Cardiac muscle cell (in vitro differentiated cells and primary cell): ENCODE data around the gene CHD6. TPM values are rescaled to one million over a fixed set of nuclear protein-coding genes. Genes with fewer than 3 reads are reported as not detected.
A peak's percentile ranks its signal among the peaks of the same experiment; 100 is the strongest.

Experiments
- DNase-seq, 2 donors: peaks; one replicate each; pipeline versions ENCODE4 v3.0.0 to v3.0.0-alpha.2; 2010 to 2017; ENCODE audit warnings: low read depth in 1 of 2, low spot score in 1 of 2
- H3K27ac ChIP-seq: fragments of 200-600 bp; sonication (generic); 2 replicates; pipeline ENCODE4 v1.5.1; 2016
- H3K27me3 ChIP-seq: fragments of 200-600 bp; sonication (generic); 2 replicates; pipeline ENCODE4 v1.6.0; 2016; ENCODE audit warnings: control low read depth
- H3K36me3 ChIP-seq: fragments of 200-600 bp; sonication (generic); 2 replicates; pipeline ENCODE4 v1.5.1; 2016; ENCODE audit warnings: control low read depth
- H3K4me1 ChIP-seq: fragments of 200-600 bp; sonication (generic); 2 replicates; pipeline ENCODE4 v1.8.1; 2017; ENCODE audit warnings: low read depth, mild to moderate bottlenecking, mixed run types
- H3K4me3 ChIP-seq: fragments of 200-600 bp; sonication (generic); 2 replicates; pipeline ENCODE4 v1.5.1; 2016; ENCODE audit warnings: mild to moderate bottlenecking
- H3K9me3 ChIP-seq: fragments of 200-600 bp; sonication (generic); 2 replicates; pipeline ENCODE4 v1.5.1; 2017; ENCODE audit warnings: low read depth, mild to moderate bottlenecking, control low read depth
- CTCF ChIP-seq: IDR thresholded peaks from 2 replicates; pipeline ENCODE4 v1.5.1; 2012; ENCODE audit warnings: low read depth, mild to moderate bottlenecking, low read length
- polyA plus RNA-seq: library from polyadenylated mRNA; unstranded; fragments of >200 nt; fragmentation: Nextera tagmentation; extraction: Ambion mirVana; gene quantifications from 2 replicates; pipeline ENCODE4 v1.2.1, GENCODE V29; 2016
- total RNA-seq: library from RNA; depleted of rRNA; stranded (reverse); fragments of >200 nt; gene quantifications from 2 replicates; pipeline ENCODE4 v1.2.3, GENCODE V29; 2016

The CHD6 gene
- total and polyA plus RNA-seq, 2 experiments from 2014 or later: 56.3 to 61.9 TPM

GRCh38 chr20:41391587-41392001 lies 226.6 kb downstream of the CHD6 start:
- Histone ChIP-seq H3K4me1 (no peaks in the 10 kb centered on the region), H3K27me3 (no peaks in the 10 kb centered on the region), H3K9me3 (no peaks in the 10 kb centered on the region), H3K36me3 (no peaks in the 10 kb centered on the region), H3K27ac (no peak overlapping the region), H3K4me3 (no peak overlapping the region)
- no peak for TF ChIP-seq CTCF
- peak in 1 of 2 donors; percentile 40 for DNase-seq

DNA sequence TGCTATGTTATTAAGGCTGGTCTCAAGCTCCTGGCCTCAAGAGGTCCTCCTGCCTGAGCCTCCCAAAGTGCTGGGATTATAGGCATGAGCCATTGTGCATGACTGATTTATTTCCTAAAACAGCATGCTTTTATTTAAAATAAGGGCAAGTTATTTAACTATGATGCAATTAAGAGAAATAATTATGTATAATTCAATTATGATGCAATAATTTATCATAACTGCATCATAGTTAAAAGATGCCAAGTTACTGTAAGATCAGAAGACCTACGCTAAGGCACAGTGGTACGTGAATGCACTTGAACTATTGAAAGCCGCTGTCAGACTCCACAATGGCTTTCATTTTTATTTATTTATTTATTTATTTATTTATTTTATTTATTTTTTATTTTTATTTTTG lies 227.3 kb downstream of the CHD6 start:
- no peaks in the 10 kb centered on the region for H3K36me3 ChIP-seq
- no peaks in the 10 kb centered on the region for H3K4me1 ChIP-seq
- no peaks in the 10 kb centered on the region for H3K9me3 ChIP-seq
- DNase-seq: no peak
- no peaks in the 10 kb centered on the region for H3K27me3 ChIP-seq
- no peak overlapping the region for H3K27ac ChIP-seq
- H3K4me3 ChIP-seq: no peak overlapping the region
- TF ChIP-seq CTCF: no peak

DNA sequence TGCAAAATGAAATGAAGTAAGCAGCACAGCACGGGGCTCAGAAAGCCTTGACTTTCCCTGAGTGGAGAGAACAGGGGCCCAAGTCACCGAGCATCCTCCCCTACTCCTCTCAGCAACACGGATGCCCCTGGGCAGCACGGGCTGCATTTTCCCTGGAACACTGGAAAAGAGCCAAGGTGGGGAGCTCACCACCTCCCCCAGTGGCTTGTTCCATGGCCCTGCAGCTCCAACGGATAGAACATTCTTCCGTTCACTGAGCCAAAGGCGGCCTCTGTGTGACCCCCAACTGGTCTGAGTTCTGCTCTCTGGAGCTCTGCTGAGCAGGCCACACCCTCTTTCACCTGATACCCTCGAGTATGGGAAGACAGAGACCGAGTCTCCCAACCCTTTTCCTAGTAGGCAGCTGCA lies 230.7 kb downstream of the CHD6 start:
- TF ChIP-seq CTCF: peak; percentile 12
- Histone ChIP-seq H3K36me3 (no peaks in the 10 kb centered on the region), H3K9me3 (no peaks in the 10 kb centered on the region), H3K27ac (no peak overlapping the region), H3K4me1 (no peaks in the 10 kb centered on the region), H3K27me3 (no peaks in the 10 kb centered on the region), H3K4me3 (no peak overlapping the region)
- peak in 1 of 2 donors; percentile 59 for DNase-seq

DNA sequence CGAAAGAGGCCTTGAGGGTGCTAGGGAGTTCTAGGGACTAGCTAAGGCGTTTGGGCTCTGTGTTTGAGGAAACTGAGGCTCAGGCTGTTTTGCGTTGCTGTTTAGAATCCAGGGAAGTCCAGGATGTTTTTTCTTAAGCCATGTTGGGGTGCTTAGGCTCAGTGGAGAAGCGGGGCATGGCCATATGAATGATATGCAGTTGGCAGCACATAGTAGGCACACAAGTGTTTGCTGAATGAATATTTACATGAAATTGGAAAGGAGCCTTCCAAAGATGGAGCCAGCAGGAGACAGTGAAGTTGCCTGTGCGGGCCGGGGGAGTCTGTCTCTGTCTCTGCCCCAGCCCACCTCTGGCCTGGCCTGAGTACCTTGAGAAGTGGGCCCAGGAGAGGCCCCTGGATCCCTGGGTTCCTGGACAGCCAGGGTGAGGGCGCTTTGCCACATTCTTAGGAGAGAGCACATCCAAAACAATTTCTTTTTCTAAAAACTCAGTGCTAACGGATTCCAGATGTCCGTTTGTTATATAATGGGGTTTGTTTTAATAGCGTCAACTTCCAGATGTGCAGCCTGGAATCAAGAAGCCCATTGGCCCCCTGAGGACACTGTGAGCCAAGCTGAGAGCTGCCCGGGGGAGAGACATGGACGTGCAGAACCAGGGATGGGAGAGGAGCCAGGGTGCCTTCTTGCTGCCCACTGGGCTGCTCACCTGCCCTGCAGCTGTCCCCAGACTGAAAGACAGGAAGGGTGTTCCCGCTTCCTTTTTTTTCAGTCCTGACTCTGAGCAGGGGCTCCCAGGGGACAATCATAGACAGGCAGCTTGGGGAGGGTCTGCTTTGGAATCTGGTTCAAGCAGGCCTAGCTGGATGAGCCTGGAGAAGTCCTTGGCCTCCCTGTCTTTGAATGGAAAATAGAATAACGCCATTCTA lies 231.4 kb downstream of the CHD6 start:
- no peak overlapping the region for H3K4me3 ChIP-seq
- no peaks in the 10 kb centered on the region for H3K4me1 ChIP-seq
- H3K36me3 ChIP-seq: no peaks in the 10 kb centered on the region
- TF ChIP-seq CTCF: no peak
- H3K27me3 ChIP-seq: no peaks in the 10 kb centered on the region
- no peak for DNase-seq
- no peaks in the 10 kb centered on the region for H3K9me3 ChIP-seq
- H3K27ac ChIP-seq: no peak overlapping the region

DNA sequence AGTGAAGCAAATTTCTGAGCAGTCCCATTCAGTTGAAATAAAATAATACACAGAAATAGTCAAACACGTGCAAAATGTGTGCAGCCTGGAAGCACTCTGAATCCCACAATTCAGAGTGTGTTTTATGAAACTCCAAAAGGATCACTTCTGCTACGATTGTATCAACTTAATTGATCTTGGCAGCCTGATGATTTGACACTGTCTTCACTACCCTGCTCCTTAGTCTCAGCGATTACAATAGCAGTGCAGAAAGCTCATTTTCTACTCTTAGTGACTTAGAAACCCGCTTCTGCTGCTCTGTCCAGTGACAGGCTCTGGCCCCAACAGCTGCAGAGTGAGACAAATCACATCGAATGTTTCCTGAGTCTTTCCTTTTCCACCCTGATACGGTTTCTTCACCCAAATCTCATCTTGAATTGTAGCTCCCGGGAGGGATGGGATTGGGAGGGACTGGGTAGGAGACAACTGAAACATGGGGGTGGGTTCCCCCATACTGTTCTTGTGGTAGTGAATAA lies 235.3 kb downstream of the CHD6 start:
- no peaks in the 10 kb centered on the region for H3K9me3 ChIP-seq
- no peak overlapping the region for H3K4me3 ChIP-seq
- no peaks in the 10 kb centered on the region for H3K4me1 ChIP-seq
- no peak for TF ChIP-seq CTCF
- no peak for DNase-seq
- H3K27me3 ChIP-seq: no peaks in the 10 kb centered on the region
- H3K36me3 ChIP-seq: no peaks in the 10 kb centered on the region
- no peak overlapping the region for H3K27ac ChIP-seq
